Stimulated activated CD8-positive, alpha-beta memory T cell treated with anti-CD3 and anti-CD28 coated beads, Interleukin-4, amount 100 ng/mL, for 48 hours (primary cell): Measurements from ENCODE around the gene CEP41.
"Not testable (repeated sequence)": the region's sequence is repeated elsewhere in the genome, so short reads cannot be mapped to it uniquely, and the experiment has no call there.

Experiments
- DNase-seq: peaks from one replicate; pipeline ENCODE4 v3.0.0-alpha.2; 2020

CEP41 gene

GRCh38 chr7:130458257-130458656 is 17.4 kb upstream of the CEP41 start:
- DNase-seq: no peak

- DNase-seq: no peak
Measured at GRCh38 chr7:130454959-130455358, 14.1 kb upstream of the CEP41 start.

- DNase-seq: no peak
Measured at GRCh38 chr7:130452951-130453350, 12.1 kb upstream of the CEP41 start.

GRCh38 chr7:130451344-130451743 is 10.5 kb upstream of the CEP41 start:
- DNase-seq: not testable (repeated sequence)

- no peak for DNase-seq
Measured at GRCh38 chr7:130446259-130446658, 5.4 kb upstream of the CEP41 start.

- DNase-seq: no peak
Measured at GRCh38 chr7:130444751-130445407, 4.1 kb upstream of the CEP41 start.

GRCh38 chr7:130444234-130444633 is 3.4 kb upstream of the CEP41 start:
- DNase-seq: no peak

GRCh38 chr7:130442601-130443000 is 1.8 kb upstream of the CEP41 start:
- DNase-seq: no peak

GRCh38 chr7:130441408-130441869 is 623 bp upstream of the CEP41 start:
- DNase-seq: no peak

GRCh38 chr7:130436253-130436652 is 4.6 kb downstream of the CEP41 start:
- no peak for DNase-seq

GRCh38 chr7:130435311-130435854 is 5.4 kb downstream of the CEP41 start:
- DNase-seq: no peak

GRCh38 chr7:130433301-130433700 is 7.5 kb downstream of the CEP41 start:
- DNase-seq: no peak

GRCh38 chr7:130432886-130433285 is 7.9 kb downstream of the CEP41 start:
- no peak for DNase-seq

- DNase-seq: no peak
Measured at GRCh38 chr7:130430841-130431666, 9.8 kb downstream of the CEP41 start.

GRCh38 chr7:130430115-130430514 is 10.7 kb downstream of the CEP41 start:
- no peak for DNase-seq

GRCh38 chr7:130429019-130429418 is 11.8 kb downstream of the CEP41 start:
- no peak for DNase-seq

GRCh38 chr7:130426564-130426963 is 14.3 kb downstream of the CEP41 start:
- no peak for DNase-seq

GRCh38 chr7:130425796-130426195 is 15.0 kb downstream of the CEP41 start:
- no peak for DNase-seq

GRCh38 chr7:130423501-130424037 is 17.2 kb downstream of the CEP41 start:
- no peak for DNase-seq

- no peak for DNase-seq
Measured at GRCh38 chr7:130421684-130422083, 19.1 kb downstream of the CEP41 start.

- no peak for DNase-seq
Measured at GRCh38 chr7:130420943-130421578, 19.8 kb downstream of the CEP41 start.

GRCh38 chr7:130419658-130420057 is 21.2 kb downstream of the CEP41 start:
- no peak for DNase-seq

- no peak for DNase-seq
Measured at GRCh38 chr7:130418306-130418705, 22.5 kb downstream of the CEP41 start.
